Peyer's patch (tissue), 4 donors: ENCODE measurements around the gene DDX42. TPM values are rescaled to one million over a fixed set of nuclear protein-coding genes. Genes with fewer than 3 reads are reported as not detected.
A peak's percentile ranks its signal among the peaks of the same experiment; 100 is the strongest.

Experiments
- DNase-seq, 3 donors: peaks; one replicate each; pipeline ENCODE4 v3.0.0-alpha.2; 2017 to 2019
- H3K27ac ChIP-seq, 4 donors: fragments of 200-600 bp; sonication (generic); one replicate each; pipeline ENCODE4 v1.5.1; 2016 to 2019
- H3K27me3 ChIP-seq, 2 donors: fragments of 200-600 bp; sonication (generic); one replicate each; pipeline ENCODE4 v1.5.1; 2019
- H3K36me3 ChIP-seq, 3 donors: fragments of 200-600 bp; sonication (generic); one replicate each; pipeline ENCODE4 v1.5.1; 2016 to 2019
- H3K4me1 ChIP-seq, 4 donors: fragments of 200-600 bp; sonication (generic); one replicate each; pipeline ENCODE4 v1.5.1; 2016 to 2019
- H3K4me3 ChIP-seq, 4 donors: fragments of 200-600 bp; sonication (generic); 1 replicate in 3 of 4; 2 replicates in 1 of 4; pipeline ENCODE4 v1.5.1; 2016 to 2019; ENCODE audit warnings: mild to moderate bottlenecking in 1 of 4
- H3K9me3 ChIP-seq, 4 donors: fragments of 200-600 bp; sonication (generic); one replicate each; pipeline ENCODE4 v1.5.1; 2016 to 2019; ENCODE audit warnings: mild to moderate bottlenecking in 1 of 4
- CTCF ChIP-seq, 6 experiments: fragments of 450-650 bp in 4 of 6; fragments of 200-600 bp in 2 of 6; sonication (generic) in 1 of 6; IDR thresholded peaks; one replicate each; pipeline ENCODE4 v1.5.1; 2017 to 2019; ENCODE audit warnings: antibody characterized with exemption in 6 of 6, mild to moderate bottlenecking in 3 of 6, moderate library complexity in 1 of 6
- POLR2A ChIP-seq, 2 donors: fragments of 450-650 bp; IDR thresholded peaks; one replicate each; pipeline ENCODE4 v1.5.1; 2017; ENCODE audit warnings: antibody characterized with exemption in 2 of 2, mild to moderate bottlenecking in 2 of 2, moderate library complexity in 2 of 2
- total RNA-seq, 4 donors: library from RNA; depleted of rRNA; stranded (reverse); fragments of >200 nt; gene quantifications; one replicate each; pipeline ENCODE4 v1.1.0, GENCODE V29; 2016

Gene DDX42
- total RNA-seq, 4 donors from 2014 or later, result 78.5 to 334 (median 148) TPM

- H3K27ac ChIP-seq, result peak within 1 kb of the TSS; percentile 88 to 98 (median 94)
- TF ChIP-seq CTCF (IDR thresholded peaks at IDR 0.05), result peak in 1 of 6 experiments; percentile 3
- TF ChIP-seq POLR2A (IDR thresholded peaks at IDR 0.05), result peak; percentile 89 to 93
- H3K27me3 ChIP-seq, result no peaks in the 10 kb centered on the region
- H3K4me3 ChIP-seq, result peak within 1 kb of the TSS; percentile 63 to 93 (median 80)
- no peaks in the 10 kb centered on the region for H3K9me3 ChIP-seq
- H3K4me1 ChIP-seq, result peaks cover 0 to 13% (median 3%) of the 10 kb centered on the region in 4 donors
- H3K36me3 ChIP-seq, result peaks cover 0 to 13% (median 0%) of the 10 kb centered on the region in 3 donors
- DNase-seq, result peak; percentile 98 to 99 (median 99)
These were observed 32.4 kb upstream of the DDX42 start, which contains the start of gene STRADA for GRCh38 chr17:63741408-63742173. STRADA (minus strand) TSS chr17:63741799; CDS start chr17:63728369, 13,430 bp downstream.

GRCh38 chr17:63751806-63752205 lies 22.2 kb upstream of the DDX42 start:
- Histone ChIP-seq H3K4me1 (no peaks in the 10 kb centered on the region), H3K9me3 (no peaks in the 10 kb centered on the region), H3K27ac (no peak overlapping the region), H3K27me3 (no peaks in the 10 kb centered on the region), H3K36me3 (peaks cover 0 to 92% (median 0%) of the 10 kb centered on the region in 3 donors), H3K4me3 (no peak overlapping the region)
- TF ChIP-seq CTCF (IDR thresholded peaks at IDR 0.05) (no peak), POLR2A (IDR thresholded peaks at IDR 0.05) (no peak)
- DNase-seq, result peak in 1 of 3 donors; percentile 51

GRCh38 chr17:63752707-63753106 lies 21.3 kb upstream of the DDX42 start:
- TF ChIP-seq CTCF (IDR thresholded peaks at IDR 0.05), result no peak
- no peak for TF ChIP-seq POLR2A (IDR thresholded peaks at IDR 0.05)
- no peak overlapping the region for H3K27ac ChIP-seq
- no peak overlapping the region for H3K4me3 ChIP-seq
- DNase-seq, result no peak
- H3K9me3 ChIP-seq, result no peaks in the 10 kb centered on the region
- peaks cover 0 to 96% (median 0%) of the 10 kb centered on the region in 3 donors for H3K36me3 ChIP-seq
- H3K27me3 ChIP-seq, result no peaks in the 10 kb centered on the region
- no peaks in the 10 kb centered on the region for H3K4me1 ChIP-seq

DNA sequence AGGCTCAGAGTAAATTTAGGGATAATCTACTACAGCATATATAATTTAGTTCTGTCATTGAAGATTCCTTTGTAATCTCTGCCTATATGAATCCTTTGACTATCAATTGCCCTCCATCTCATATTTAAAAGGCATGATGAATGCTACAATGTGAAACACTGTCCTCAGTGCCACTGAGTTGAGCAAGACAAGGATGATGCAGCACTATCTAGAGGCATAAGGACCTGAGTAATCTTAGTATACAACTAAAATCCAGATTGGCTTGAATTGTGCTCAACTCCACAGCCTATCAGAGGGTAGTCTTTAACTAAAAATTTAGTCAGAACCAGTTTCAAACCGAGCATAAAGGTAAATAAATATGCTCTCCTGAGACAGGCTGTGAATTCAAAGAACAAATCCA lies 20.8 kb upstream of the DDX42 start:
- Histone ChIP-seq H3K4me3 (no peak overlapping the region), H3K36me3 (peaks cover 0 to 96% (median 0%) of the 10 kb centered on the region in 3 donors), H3K4me1 (no peaks in the 10 kb centered on the region), H3K9me3 (no peaks in the 10 kb centered on the region), H3K27me3 (no peaks in the 10 kb centered on the region), H3K27ac (no peak overlapping the region)
- TF ChIP-seq CTCF (IDR thresholded peaks at IDR 0.05) (no peak), POLR2A (IDR thresholded peaks at IDR 0.05) (no peak)
- DNase-seq, result no peak

GRCh38 chr17:63754046-63754445 lies 19.9 kb upstream of the DDX42 start:
- Histone ChIP-seq H3K4me1 (no peaks in the 10 kb centered on the region), H3K9me3 (no peaks in the 10 kb centered on the region), H3K4me3 (no peak overlapping the region), H3K36me3 (peaks cover 0 to 96% (median 0%) of the 10 kb centered on the region in 3 donors), H3K27ac (no peak overlapping the region), H3K27me3 (no peaks in the 10 kb centered on the region)
- no peak for DNase-seq
- TF ChIP-seq POLR2A (IDR thresholded peaks at IDR 0.05) (no peak), CTCF (IDR thresholded peaks at IDR 0.05) (no peak)
